ENCODE data around the gene MTCL3.

MTCL3 gene

DNA sequence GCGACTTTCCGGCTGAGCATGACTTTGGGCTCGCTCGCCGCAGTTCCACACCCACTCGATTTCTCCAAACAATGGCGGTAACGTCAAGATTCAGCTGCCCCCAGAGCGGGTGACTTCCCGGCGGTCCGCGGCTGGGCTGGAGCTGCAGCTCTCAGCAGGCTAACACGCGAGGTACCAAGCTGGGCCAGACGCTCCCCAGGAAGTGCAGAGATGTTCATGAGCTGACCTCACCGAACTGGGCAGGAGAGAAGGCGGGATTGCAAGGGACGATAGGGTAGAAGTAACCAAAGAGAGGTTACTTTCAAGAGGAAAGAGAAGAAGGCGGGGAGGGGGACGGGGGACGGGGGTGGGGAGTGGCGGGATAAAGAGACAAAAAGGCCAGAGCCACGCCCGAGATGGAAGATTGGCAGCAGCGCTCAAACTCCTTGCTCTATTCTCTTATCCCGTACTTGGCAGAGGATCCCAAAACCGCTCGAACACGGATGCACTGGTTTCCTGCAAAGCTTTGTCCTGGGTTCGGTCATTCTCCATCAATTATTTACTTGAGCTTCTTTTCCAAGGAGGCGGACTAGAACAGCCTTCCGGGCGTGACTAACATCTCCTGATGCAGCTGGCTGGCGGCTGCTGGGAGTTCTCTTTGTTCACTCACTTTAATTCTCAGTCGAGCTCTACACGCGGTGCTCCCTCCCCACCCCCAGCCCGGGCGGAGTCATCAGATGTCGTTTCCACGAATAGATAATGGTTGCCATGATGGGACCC lies at the start of gene MTCL3:
MTCL3 (minus strand) TSS at position 626 of the 759 bp plus-strand sequence.
- no peak for DNase-seq (ENCODE audit: low read depth)
- peak within 1 kb of the TSS; percentile 40 for H3K4me3 ChIP-seq (ENCODE audit: low read length)
- TF ChIP-seq, protein P1, sequence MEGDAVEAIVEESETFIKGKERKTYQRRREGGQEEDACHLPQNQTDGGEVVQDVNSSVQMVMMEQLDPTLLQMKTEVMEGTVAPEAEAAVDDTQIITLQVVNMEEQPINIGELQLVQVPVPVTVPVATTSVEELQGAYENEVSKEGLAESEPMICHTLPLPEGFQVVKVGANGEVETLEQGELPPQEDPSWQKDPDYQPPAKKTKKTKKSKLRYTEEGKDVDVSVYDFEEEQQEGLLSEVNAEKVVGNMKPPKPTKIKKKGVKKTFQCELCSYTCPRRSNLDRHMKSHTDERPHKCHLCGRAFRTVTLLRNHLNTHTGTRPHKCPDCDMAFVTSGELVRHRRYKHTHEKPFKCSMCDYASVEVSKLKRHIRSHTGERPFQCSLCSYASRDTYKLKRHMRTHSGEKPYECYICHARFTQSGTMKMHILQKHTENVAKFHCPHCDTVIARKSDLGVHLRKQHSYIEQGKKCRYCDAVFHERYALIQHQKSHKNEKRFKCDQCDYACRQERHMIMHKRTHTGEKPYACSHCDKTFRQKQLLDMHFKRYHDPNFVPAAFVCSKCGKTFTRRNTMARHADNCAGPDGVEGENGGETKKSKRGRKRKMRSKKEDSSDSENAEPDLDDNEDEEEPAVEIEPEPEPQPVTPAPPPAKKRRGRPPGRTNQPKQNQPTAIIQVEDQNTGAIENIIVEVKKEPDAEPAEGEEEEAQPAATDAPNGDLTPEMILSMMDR (conservative IDR thresholded peaks at IDR 0.05; ENCODE audit: low read depth, low read length), result no peak

DNA sequence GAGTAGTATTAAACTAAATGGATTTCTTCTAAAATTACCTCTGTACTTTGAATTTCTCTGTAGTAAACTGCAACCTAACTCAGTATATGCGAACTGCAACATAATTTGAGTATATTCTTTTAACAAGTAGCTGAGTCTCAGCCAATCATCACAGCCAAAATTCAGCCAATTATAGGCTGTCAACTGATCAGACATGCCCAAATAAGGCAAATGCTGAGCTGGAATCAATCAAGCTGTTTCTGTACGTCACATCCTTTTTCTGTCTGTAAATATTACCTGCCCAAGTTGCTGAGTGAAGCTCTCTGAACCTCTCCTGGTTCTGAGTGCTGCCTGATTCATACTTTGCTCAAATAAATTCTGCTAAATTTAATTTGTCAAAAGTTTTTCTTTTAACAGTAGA lies 48.3 kb upstream of the MTCL3 start:
- DNase-seq (ENCODE audit: low read depth), result no peak
- TF ChIP-seq, protein P1 (conservative IDR thresholded peaks at IDR 0.05; ENCODE audit: low read depth, low read length), result no peak
- no peak overlapping the region for H3K4me3 ChIP-seq (ENCODE audit: low read length)

DNA sequence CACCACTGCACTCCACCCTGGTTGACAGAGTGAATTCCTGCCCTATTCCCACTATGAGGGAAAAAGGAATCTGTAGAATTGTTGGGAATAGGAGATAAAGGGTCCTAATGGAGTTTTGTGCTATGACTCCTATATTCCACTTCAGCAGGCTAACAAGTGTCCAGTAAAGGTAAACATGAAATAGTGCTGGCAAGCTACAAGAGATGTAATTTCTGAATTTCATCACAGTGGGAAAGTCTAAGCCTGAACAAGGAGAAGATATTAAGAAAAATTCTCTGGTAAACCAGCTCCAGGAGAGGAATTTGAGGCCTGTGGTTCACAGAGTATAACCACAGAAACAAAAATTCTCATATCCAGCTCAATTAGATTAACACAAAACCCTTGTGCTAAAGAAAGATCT lies 47.5 kb upstream of the MTCL3 start:
- DNase-seq (ENCODE audit: low read depth), result no peak
- TF ChIP-seq, protein P1 (conservative IDR thresholded peaks at IDR 0.05; ENCODE audit: low read depth, low read length), result no peak
- H3K4me3 ChIP-seq (ENCODE audit: low read length), result no peak overlapping the region

DNA sequence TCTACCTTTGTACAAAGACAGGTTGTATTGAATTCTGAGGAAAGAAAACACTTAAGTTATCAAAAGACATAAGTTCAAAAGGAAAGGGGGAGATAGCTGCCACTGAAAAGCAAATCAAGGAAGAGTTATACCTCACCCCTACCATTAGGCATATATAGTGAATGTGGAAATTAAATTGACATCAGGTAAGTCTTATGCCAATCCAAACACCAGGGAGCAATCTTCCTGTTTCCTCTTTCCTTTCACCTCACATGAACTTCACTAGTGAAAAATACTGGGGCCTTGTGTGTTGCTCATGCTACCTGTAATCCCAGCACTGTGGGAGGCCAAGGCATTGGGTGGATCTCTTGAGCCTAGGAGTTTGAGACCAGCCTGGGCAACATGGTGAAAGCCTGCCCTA lies 47.0 kb upstream of the MTCL3 start:
- no peak overlapping the region for H3K4me3 ChIP-seq (ENCODE audit: low read length)
- no peak for DNase-seq (ENCODE audit: low read depth)
- TF ChIP-seq, protein P1 (conservative IDR thresholded peaks at IDR 0.05; ENCODE audit: low read depth, low read length), result no peak

DNA sequence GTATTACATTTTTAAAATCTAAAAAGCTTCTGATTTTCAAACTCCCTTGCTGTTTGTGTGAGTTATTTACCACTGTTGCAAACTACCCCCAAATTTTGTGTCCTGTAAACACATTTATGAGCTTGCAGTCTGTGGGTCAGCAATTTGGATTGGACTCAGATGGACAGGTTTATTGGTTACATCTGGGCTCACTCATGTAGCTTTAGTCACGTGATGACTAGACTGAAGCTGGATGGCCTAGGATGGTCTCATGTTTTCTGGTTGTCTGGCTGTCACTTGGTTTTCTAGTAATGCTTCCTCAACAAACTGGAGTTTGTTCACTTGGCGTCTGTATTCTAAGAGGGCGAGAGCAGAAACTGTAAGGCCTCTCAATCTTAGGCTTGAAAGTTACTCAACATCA lies 45.6 kb upstream of the MTCL3 start:
- H3K4me3 ChIP-seq (ENCODE audit: low read length), result no peak overlapping the region
- TF ChIP-seq, protein P1 (conservative IDR thresholded peaks at IDR 0.05; ENCODE audit: low read depth, low read length), result no peak
- DNase-seq (ENCODE audit: low read depth), result no peak

DNA sequence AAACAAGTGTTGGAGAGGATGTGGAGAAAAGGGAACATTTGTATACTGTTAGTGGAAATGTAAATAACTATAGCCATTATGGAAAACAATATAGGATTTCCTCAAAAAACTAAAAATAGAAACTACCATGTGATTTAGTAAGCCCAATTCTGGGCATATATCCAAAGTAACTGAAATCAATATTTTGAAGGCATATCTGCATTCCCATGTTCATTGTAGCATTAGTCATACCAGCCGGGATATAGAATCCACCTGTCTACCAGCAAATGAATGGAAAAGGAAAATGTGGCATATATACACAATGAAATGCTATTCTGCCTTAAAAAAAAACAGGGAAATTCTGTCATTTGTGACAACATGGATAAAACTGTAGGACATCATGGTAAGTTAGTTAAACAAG lies 42.5 kb upstream of the MTCL3 start:
- DNase-seq (ENCODE audit: low read depth), result peak; percentile 67
- TF ChIP-seq, protein P1 (conservative IDR thresholded peaks at IDR 0.05; ENCODE audit: low read depth, low read length), result no peak
- H3K4me3 ChIP-seq (ENCODE audit: low read length), result no peak overlapping the region

DNA sequence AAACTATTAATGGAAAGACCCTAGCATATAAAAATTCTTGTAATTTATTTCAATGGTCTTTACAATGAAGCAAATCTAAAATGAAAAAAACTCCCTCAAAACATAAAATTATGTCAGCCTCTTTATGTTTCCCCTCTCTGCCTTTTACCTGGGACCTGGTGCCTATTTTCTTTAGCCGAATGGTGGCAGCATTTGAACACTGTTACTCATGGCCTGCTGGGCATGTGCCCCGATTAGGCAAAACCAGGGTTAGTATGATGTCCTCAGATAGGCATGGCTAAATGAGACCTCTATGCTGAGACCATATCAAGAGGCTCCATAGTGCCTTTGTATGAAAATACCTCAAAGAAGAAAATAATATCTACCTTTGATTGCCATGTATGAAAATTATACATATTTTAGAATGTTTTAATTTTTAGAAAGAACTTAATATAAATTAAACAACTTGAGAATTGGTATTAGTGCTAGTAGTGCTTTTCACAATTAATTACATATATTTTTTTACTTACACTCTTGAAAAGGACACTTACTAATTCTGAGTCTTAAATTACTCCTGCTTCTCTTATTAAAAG lies 35.4 kb upstream of the MTCL3 start:
- TF ChIP-seq, protein P1 (conservative IDR thresholded peaks at IDR 0.05; ENCODE audit: low read depth, low read length), result peak; percentile 54
- DNase-seq (ENCODE audit: low read depth), result no peak
- no peak overlapping the region for H3K4me3 ChIP-seq (ENCODE audit: low read length)

All from retinal pigment epithelial cell (primary cell).